Trophoblast cell (in vitro differentiated cells and primary cell): ENCODE data around the gene POT1.

Source experiments
- DNase-seq, 2 donors: peaks; one replicate each; pipeline ENCODE4 v3.0.0-alpha.2; 2016
- H2AFZ ChIP-seq: 2 replicates; pipeline ENCODE4 v1.6.1; 2013; ENCODE audit warnings: low read length, moderate library complexity, mild to moderate bottlenecking; ENCODE audit not compliant: insufficient read depth, poor library complexity
- H2AK5ac ChIP-seq: 2 replicates; pipeline ENCODE4 v1.6.1; 2013; ENCODE audit warnings: mild to moderate bottlenecking, low read length
- H2BK120ac ChIP-seq: 2 replicates; pipeline ENCODE4 v1.6.1; 2013; ENCODE audit warnings: low read length, mild to moderate bottlenecking, moderate library complexity; ENCODE audit not compliant: insufficient read depth, poor library complexity
- H2BK12ac ChIP-seq: 2 replicates; pipeline ENCODE4 v1.6.1; 2013; ENCODE audit warnings: mild to moderate bottlenecking, low read length, moderate library complexity
- H2BK5ac ChIP-seq: 2 replicates; pipeline ENCODE4 v1.6.1; 2013; ENCODE audit warnings: low read length, low read depth, moderate library complexity, mild to moderate bottlenecking; ENCODE audit not compliant: poor library complexity
- H3K14ac ChIP-seq: 2 replicates; pipeline ENCODE4 v1.6.1; 2013; ENCODE audit warnings: mild to moderate bottlenecking, low read length
- H3K18ac ChIP-seq: 2 replicates; pipeline ENCODE4 v1.6.1; 2013; ENCODE audit warnings: mild to moderate bottlenecking, low read length
- H3K23ac ChIP-seq: 2 replicates; pipeline ENCODE4 v1.6.1; 2013; ENCODE audit warnings: low read length
- H3K27ac ChIP-seq: 2 replicates; pipeline ENCODE4 v1.5.1; 2013; ENCODE audit warnings: low read depth, mild to moderate bottlenecking, inconsistent platforms, low read length, moderate library complexity
- H3K27me3 ChIP-seq: 2 replicates; pipeline ENCODE4 v1.6.1; 2013; ENCODE audit warnings: inconsistent platforms, mild to moderate bottlenecking, low read length, moderate library complexity; ENCODE audit not compliant: insufficient read depth
- H3K36me3 ChIP-seq, 2 experiments: 1 replicate in 1 of 2; 2 replicates in 1 of 2; pipeline ENCODE4 v1.6.1; 2013; ENCODE audit warnings: low read length in 2 of 2, mild to moderate bottlenecking in 2 of 2, moderate library complexity in 1 of 2; ENCODE audit not compliant: insufficient read depth in 2 of 2, control insufficient read depth in 1 of 2
- H3K4ac ChIP-seq: 2 replicates; pipeline ENCODE4 v1.6.1; 2013; ENCODE audit warnings: low read depth, mild to moderate bottlenecking, low read length, moderate library complexity
- H3K4me1 ChIP-seq, 2 experiments: 1 replicate in 1 of 2; 2 replicates in 1 of 2; pipeline ENCODE4 v1.6.1; 2013; ENCODE audit warnings: low read length in 2 of 2, mild to moderate bottlenecking in 2 of 2, moderate library complexity in 1 of 2; ENCODE audit not compliant: insufficient read depth in 2 of 2, control insufficient read depth in 1 of 2
- H3K4me2 ChIP-seq: 2 replicates; pipeline ENCODE4 v1.6.1; 2013; ENCODE audit warnings: inconsistent platforms, mild to moderate bottlenecking, low read length, moderate library complexity
- H3K4me3 ChIP-seq: 2 replicates; pipeline ENCODE4 v1.5.1; 2013; ENCODE audit warnings: mild to moderate bottlenecking, low read depth, low read length, inconsistent platforms
- H3K79me1 ChIP-seq: one replicate; pipeline ENCODE4 v1.6.1; 2013; ENCODE audit warnings: low read length
- H3K79me2 ChIP-seq: 2 replicates; pipeline ENCODE4 v1.6.1; 2013; ENCODE audit warnings: low read length, mild to moderate bottlenecking; ENCODE audit not compliant: control insufficient read depth, insufficient read depth, poor library complexity
- H3K9ac ChIP-seq: 2 replicates; pipeline ENCODE4 v1.6.1; 2013; ENCODE audit warnings: mild to moderate bottlenecking, low read length
- H3K9me3 ChIP-seq: 2 replicates; pipeline ENCODE4 v1.6.1; 2013; ENCODE audit warnings: low read depth, mild to moderate bottlenecking, control low read depth, inconsistent platforms, low read length; ENCODE audit not compliant: insufficient read depth
- H4K12ac ChIP-seq: 2 replicates; pipeline ENCODE4 v1.6.1; 2013; ENCODE audit warnings: low read depth, mild to moderate bottlenecking, low read length, moderate library complexity
- H4K8ac ChIP-seq: 2 replicates; pipeline ENCODE4 v1.6.1; 2013; ENCODE audit warnings: low read depth, mild to moderate bottlenecking, low read length, moderate library complexity
- H4K91ac ChIP-seq: one replicate; pipeline ENCODE4 v1.6.1; 2013; ENCODE audit warnings: low read depth, mild to moderate bottlenecking, low read length, moderate library complexity
- WGBS: extraction: QIAGEN DNeasy Blood & Tissue Kit; methylation state at CpG from one replicate; pipeline ENCODE4 v1.1.7; 2013; ENCODE audit warnings: missing lambda C conversion rate; ENCODE audit not compliant: insufficient read length, insufficient coverage; ENCODE audit errors: extremely low coverage; 5-methylcytosine and 5-hydroxymethylcytosine counted together

The POT1 gene

GRCh38 chr7:124773938-124774337 is 155.7 kb downstream of the POT1 start:
- no peak for DNase-seq
- H3K79me1 ChIP-seq: peaks cover 2% of the 10 kb centered on the region
- no peaks in the 10 kb centered on the region for H3K27me3 ChIP-seq
- no peak overlapping the region for H4K8ac ChIP-seq
- no peak overlapping the region for H4K91ac ChIP-seq
- H3K4me3 ChIP-seq: no peak overlapping the region
- no peaks in the 10 kb centered on the region for H3K36me3 ChIP-seq
- no peak overlapping the region for H2BK120ac ChIP-seq
- H2AK5ac ChIP-seq: no peak overlapping the region
- no peak overlapping the region for H3K4me2 ChIP-seq
- no peak overlapping the region for H3K9ac ChIP-seq
- no peak overlapping the region for H3K14ac ChIP-seq
- no peaks in the 10 kb centered on the region for H3K9me3 ChIP-seq
- no peak overlapping the region for H3K27ac ChIP-seq
- no peak overlapping the region for H3K4ac ChIP-seq
- H2BK12ac ChIP-seq: no peak overlapping the region
- no CpG with 5 or more reads among the region's 4 CpGs for WGBS
- no peak overlapping the region for H2BK5ac ChIP-seq
- no peak overlapping the region for H3K18ac ChIP-seq
- H4K12ac ChIP-seq: no peak overlapping the region
- H3K79me2 ChIP-seq: no peaks in the 10 kb centered on the region
- no peak overlapping the region for H2AFZ ChIP-seq
- no peak overlapping the region for H3K23ac ChIP-seq
- H3K4me1 ChIP-seq: no peaks in the 10 kb centered on the region

GRCh38 chr7:124773339-124773738 is 156.3 kb downstream of the POT1 start:
- no peak overlapping the region for H2AFZ ChIP-seq
- no peak overlapping the region for H3K4me2 ChIP-seq
- H2BK120ac ChIP-seq: no peak overlapping the region
- no peak overlapping the region for H4K12ac ChIP-seq
- H3K79me1 ChIP-seq: peaks cover 2% of the 10 kb centered on the region
- no peak overlapping the region for H3K14ac ChIP-seq
- H4K8ac ChIP-seq: no peak overlapping the region
- H3K27ac ChIP-seq: no peak overlapping the region
- H2BK5ac ChIP-seq: no peak overlapping the region
- no peak overlapping the region for H3K9ac ChIP-seq
- H3K4me3 ChIP-seq: no peak overlapping the region
- H3K18ac ChIP-seq: no peak overlapping the region
- no peak for DNase-seq
- no peak overlapping the region for H4K91ac ChIP-seq
- no peak overlapping the region for H3K23ac ChIP-seq
- no CpG with 5 or more reads among the region's 3 CpGs for WGBS
- H3K36me3 ChIP-seq: no peaks in the 10 kb centered on the region
- no peaks in the 10 kb centered on the region for H3K9me3 ChIP-seq
- H2AK5ac ChIP-seq: no peak overlapping the region
- H3K4me1 ChIP-seq: no peaks in the 10 kb centered on the region
- no peaks in the 10 kb centered on the region for H3K79me2 ChIP-seq
- H2BK12ac ChIP-seq: no peak overlapping the region
- H3K27me3 ChIP-seq: no peaks in the 10 kb centered on the region
- H3K4ac ChIP-seq: no peak overlapping the region
